Activated CD8-positive, alpha-beta memory T cell treated with anti-CD3 and anti-CD28 coated beads, Interleukin-2, amount 50 U/mL, for 24 hours (primary cell): ENCODE results near the gene CLEC6A.
"Not testable (repeated sequence)": the region's sequence is repeated elsewhere in the genome, so short reads cannot be mapped to it uniquely, and the experiment has no call there.

Source experiments
- DNase-seq: peaks from one replicate; pipeline ENCODE4 v3.0.0-alpha.2; 2020; ENCODE audit errors: extremely low read depth

The CLEC6A gene

GRCh38 chr12:8455727-8456360, at the start of gene CLEC6A:
Gene CLEC6A, plus strand, starts transcription at chr12:8455962. Its CDS starts 150 bp downstream, at chr12:8456112.
- DNase-seq: no peak

DNA sequence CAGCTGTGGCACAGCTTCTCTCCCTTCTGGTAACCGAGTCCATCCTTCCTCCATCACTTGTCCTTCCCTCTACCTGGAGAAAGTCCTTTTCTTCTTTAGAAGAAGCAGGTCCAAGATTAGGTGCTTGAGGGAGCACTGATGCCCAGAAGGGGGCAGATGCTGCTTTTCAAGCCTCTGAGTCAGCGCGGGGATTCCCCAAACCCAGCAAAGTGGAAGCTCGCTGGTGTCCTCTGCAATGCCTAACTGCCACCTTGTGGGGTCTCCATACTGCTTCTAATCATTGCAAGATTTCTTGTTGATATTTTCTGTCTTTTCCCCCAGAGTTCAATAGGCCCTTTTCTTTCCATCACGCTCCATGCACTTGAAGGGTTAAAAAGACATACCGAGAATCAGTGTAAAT, 36.2 kb upstream of the CLEC6A start:
- not testable (repeated sequence) for DNase-seq

GRCh38 chr12:8420506-8420905, 35.3 kb upstream of the CLEC6A start:
- DNase-seq: no peak

DNA sequence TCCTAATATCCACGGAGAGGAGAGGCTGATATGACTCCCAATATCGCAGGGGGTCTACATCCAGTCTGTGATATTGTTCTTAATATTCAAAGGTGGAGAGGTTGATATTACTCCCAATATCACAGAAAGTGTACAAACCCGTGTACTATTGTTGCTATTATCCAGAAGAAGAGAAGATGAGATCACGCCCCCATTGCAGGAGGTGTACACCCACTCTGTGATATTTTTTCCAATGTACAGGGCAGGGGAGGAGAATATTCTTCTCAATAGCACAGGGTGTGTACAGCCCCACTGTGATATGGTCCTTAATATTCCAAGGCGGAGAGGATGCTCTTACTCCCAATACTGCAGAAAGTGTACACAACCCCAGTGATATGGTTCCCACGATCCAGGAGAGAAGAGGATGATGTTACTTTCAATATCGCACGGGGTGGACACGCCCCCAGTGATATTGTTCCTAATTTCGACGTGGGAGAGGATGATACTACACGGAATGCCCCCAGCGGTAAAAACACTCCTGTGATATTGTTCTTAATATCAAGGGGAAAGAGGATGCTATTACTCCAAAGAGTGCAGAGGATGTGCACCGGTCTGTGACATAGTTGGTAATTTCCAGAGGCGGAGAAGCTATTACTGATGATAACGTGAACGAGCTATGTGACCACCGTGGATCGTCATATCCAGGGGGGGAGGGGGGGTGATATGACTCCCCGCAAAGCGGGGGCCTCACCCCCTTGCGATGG, 11.1 kb upstream of the CLEC6A start:
- DNase-seq: not testable (repeated sequence)

- no peak for DNase-seq
Observed at GRCh38 chr12:8445731-8446130, 10.0 kb upstream of the CLEC6A start.

DNA sequence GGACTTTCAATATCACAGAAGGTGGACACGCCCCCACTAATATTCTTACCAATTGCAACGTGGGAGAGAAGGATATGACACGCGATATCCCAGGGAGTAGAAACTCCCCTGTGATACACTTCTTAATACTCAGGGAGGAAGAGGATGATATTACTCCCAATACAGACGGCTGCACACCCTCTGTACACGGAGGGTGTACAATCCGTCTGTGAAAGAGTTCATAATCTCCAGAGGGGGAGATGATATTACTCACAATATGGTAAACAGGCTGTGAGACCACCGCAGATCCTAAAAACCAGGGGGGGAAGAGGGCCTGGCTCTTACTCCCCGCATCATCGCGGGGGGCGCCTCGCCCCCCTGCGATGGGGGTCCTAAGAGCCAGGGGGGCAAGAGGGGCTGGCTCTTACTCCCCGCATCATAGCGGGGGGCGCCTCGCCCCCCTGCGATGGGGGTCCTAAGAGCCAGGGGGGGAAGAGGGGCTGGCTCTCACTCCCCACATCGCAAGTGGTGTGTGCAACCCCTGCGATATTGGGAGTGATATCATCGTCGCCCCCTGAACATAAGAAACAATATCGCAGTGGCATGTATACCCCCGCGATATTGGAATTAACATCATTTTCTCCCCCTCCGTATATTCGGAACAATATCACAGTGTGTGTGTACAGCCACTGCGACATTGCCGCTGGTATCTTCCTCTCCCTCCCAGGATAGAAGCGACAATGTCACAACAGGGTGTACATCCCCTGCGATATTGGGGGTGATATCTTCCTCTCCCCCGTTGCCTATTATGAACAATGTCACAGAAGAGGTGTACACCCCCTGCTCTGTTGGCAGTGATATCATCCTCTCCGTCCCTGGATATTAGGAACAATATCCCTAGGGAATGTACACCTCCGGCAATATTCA, 8.9 kb upstream of the CLEC6A start:
- no peak for DNase-seq

- DNase-seq: no peak
Observed at GRCh38 chr12:8449355-8449859, 6.4 kb upstream of the CLEC6A start.

DNA sequence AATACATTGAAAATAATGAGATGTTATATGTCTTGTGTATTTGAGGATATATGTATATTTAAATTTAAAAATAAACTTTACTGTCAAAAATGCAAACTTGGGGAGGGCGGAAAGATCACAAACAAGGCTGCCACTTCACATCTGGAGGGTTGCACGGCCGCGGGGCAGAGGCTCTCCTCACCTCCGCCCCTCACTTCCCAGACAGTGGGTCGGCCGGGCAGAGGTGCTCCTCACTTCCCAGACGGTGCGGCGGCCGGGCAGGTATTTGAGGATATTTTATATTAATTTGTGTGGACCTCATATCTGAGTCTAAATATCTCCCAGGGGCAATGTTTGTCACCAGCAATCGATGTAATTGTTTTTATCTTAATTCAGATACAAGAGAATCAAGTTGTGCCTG, 3.7 kb upstream of the CLEC6A start:
- DNase-seq: no peak

DNA sequence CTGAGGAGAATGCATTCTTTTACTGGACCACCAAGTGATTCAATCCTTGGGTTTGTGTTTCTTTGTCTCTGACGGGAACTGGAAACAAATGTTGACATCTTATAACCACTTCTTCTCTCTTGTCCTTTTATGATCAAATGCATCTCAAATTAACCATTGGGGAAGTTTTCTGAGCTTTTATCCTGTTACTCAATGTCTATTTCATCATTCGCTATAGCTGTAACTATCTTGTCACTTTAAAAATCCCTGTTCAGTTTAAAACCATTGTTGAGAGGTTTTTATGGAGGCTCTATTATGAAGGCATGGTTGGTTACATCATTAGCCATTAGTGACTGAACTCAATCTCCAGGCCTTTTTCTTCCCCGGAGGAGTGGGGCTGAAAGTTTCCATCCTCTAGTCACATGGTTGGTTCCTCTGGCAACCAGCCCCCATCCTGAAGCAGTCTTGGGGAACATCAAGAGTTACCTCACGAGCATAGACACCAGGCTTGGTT, 2.7 kb upstream of the CLEC6A start:
- DNase-seq: no peak

GRCh38 chr12:8453796-8454195, 2.0 kb upstream of the CLEC6A start:
- no peak for DNase-seq

GRCh38 chr12:8455271-8455670, 491 bp upstream of the CLEC6A start:
- DNase-seq: no peak

GRCh38 chr12:8461426-8461825, 5.7 kb downstream of the CLEC6A start:
- DNase-seq: no peak

GRCh38 chr12:8465301-8465996, 9.7 kb downstream of the CLEC6A start:
- DNase-seq: no peak

DNA sequence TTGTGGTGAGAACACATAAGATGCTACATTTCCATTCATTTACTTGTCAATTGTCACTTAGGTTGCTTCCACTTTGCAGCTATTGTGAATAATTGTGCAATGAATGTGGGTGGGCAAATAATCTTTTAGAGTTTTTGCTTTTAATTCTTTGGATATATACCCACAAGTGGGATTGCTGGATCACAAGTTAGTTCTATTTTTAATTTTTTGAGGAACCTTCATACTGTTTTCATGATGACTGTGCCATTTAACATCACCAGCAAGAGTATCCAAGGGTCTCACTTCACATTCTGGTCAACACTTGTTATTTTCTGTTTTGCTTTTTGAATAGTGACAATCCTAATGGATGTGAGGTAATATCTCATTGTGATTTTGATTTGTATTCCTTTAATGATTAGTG, 10.5 kb downstream of the CLEC6A start:
- DNase-seq: no peak

- no peak for DNase-seq
Observed at GRCh38 chr12:8471090-8471489, 15.3 kb downstream of the CLEC6A start.

GRCh38 chr12:8475508-8476203, 19.9 kb downstream of the CLEC6A start:
- DNase-seq: no peak

DNA sequence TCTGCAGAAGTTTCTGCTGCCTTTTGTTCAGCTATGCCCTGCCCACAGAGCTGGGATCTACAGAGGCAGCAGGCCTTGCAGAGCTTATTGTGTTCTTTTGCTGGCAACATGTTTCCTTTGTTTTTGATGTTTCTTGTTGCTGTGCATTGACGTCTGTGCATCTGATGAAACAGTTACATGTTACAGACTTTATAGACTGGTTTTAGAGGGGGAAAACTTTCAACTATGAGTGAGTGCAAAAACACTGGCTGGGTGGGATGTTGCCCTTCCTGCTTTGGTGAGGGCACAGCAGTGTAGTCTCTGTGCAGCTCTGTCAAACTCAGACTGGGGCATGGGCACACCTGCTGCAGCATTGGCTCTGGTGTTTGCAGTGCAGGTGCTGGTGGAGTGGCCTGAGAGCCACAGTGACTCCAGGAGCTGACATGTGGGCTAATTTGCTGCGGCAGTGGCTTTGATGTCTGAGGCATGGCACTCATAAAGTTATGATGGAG, 26.9 kb downstream of the CLEC6A start:
- no peak for DNase-seq

DNA sequence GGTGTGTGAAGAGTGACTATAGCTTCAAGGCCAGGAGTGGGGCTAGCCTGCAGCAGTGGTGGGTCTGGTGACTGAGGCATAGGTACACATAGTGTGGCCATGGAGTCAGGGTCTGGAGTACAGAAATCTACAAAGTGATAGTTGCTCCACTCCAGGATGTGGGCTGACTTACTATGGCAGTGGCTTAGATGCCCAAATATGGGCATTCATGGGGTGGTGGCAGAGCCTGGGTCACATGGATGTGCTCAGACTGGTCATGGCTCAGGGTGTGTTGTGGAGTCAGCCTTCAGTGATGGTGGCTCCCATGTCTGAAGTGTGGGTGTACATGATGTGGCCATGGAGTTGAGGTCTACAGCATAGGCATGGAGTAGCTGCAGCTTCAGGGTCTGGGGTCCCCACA, 27.3 kb downstream of the CLEC6A start:
- DNase-seq: no peak

GRCh38 chr12:8491646-8492530, 36.1 kb downstream of the CLEC6A start:
- DNase-seq: no peak

- DNase-seq: peak; percentile 14
Observed at GRCh38 chr12:8493084-8493483, 37.3 kb downstream of the CLEC6A start.
